ENCODE data around the gene RTL1.

Gene RTL1

GRCh38 chr14:100878271-100879146 lies 25.0 kb downstream of the RTL1 start:
- H3K4me3 ChIP-seq (ENCODE audit: low read length) = no peak overlapping the region
- no peak for DNase-seq (ENCODE audit: low read depth)
- no peak for TF ChIP-seq CTCF (IDR thresholded peaks at IDR 0.05; ENCODE audit: insufficient read depth, low read depth, low read length, missing control alignments)

GRCh38 chr14:100875861-100876590 lies 27.5 kb downstream of the RTL1 start:
- H3K4me3 ChIP-seq (ENCODE audit: low read length) = no peak overlapping the region
- DNase-seq (ENCODE audit: low read depth) = no peak
- no peak for TF ChIP-seq CTCF (IDR thresholded peaks at IDR 0.05; ENCODE audit: insufficient read depth, low read depth, low read length, missing control alignments)

GRCh38 chr14:100875126-100875525 lies 28.4 kb downstream of the RTL1 start:
- H3K4me3 ChIP-seq (ENCODE audit: low read length) = no peak overlapping the region
- TF ChIP-seq CTCF (IDR thresholded peaks at IDR 0.05; ENCODE audit: insufficient read depth, low read depth, low read length, missing control alignments) = no peak
- DNase-seq (ENCODE audit: low read depth) = no peak

- no peak overlapping the region for H3K4me3 ChIP-seq (ENCODE audit: low read length)
- no peak for DNase-seq (ENCODE audit: low read depth)
- TF ChIP-seq CTCF (IDR thresholded peaks at IDR 0.05; ENCODE audit: insufficient read depth, low read depth, low read length, missing control alignments) = no peak
Measured at GRCh38 chr14:100874411-100875091, 29.0 kb downstream of the RTL1 start.

- no peak for DNase-seq (ENCODE audit: low read depth)
- H3K4me3 ChIP-seq (ENCODE audit: low read length) = no peak overlapping the region
- TF ChIP-seq CTCF (IDR thresholded peaks at IDR 0.05; ENCODE audit: insufficient read depth, low read depth, low read length, missing control alignments) = no peak
Measured at GRCh38 chr14:100874051-100874410, 29.5 kb downstream of the RTL1 start.

- no peak overlapping the region for H3K4me3 ChIP-seq (ENCODE audit: low read length)
- TF ChIP-seq CTCF (IDR thresholded peaks at IDR 0.05; ENCODE audit: insufficient read depth, low read depth, low read length, missing control alignments) = no peak
- no peak for DNase-seq (ENCODE audit: low read depth)
Measured at GRCh38 chr14:100873096-100873482, 30.4 kb downstream of the RTL1 start.
